Inflammatory macrophage treated with lipopolysaccharide for 1 hour (primary cell): ENCODE measurements around the gene ENHO.

Experiments used
- DNase-seq, 2 donors: peaks; one replicate each; pipeline ENCODE4 v3.0.0-alpha.2; 2020 to 2022

Gene ENHO

DNA sequence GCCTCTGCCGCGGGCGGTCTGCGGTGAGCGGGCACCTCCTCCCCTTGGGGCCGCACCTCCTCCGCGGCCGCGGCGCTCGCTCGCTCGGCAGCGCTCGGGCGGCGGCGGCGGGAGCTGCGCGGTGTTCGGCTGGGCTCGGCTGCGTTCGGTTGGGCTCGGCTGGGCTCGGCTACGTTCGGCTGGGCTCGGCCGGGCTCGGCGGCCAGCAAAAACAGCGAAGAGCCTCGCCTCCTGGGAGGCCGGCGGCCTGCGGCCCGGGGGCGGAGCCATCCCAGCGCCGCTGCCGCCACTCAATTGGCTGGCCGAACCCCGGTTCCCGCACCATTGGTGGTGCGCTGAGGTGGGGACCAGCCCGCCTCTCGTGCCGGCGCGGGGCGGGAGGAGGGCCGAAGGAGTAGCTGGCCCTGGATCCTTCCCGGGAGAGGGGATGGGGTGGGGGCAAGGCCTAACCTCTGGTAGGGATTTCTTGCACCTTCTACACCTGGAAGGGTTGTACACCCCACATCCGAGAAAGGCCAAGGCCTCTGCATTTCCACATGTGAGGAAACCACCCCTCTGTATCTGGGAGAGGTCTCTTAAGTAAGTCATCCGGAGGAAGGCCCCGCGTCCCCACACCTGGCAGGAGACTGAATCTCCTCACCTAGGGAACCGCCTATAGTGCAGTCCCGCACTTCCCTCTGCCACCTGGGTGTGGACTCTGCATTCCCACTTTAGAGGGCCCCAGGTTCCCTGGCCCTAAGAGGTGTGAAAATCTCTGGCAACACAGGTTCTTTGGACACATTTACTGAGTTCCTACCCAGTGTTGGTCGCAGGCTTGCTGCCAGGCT, at the start of gene ENHO:
Gene ENHO, minus strand, starts transcription at position 20 of the 827 bp plus-strand sequence. CDS start 1,295 bp downstream, outside the sequence.
- peak; percentile 73 to 94 for DNase-seq

DNA sequence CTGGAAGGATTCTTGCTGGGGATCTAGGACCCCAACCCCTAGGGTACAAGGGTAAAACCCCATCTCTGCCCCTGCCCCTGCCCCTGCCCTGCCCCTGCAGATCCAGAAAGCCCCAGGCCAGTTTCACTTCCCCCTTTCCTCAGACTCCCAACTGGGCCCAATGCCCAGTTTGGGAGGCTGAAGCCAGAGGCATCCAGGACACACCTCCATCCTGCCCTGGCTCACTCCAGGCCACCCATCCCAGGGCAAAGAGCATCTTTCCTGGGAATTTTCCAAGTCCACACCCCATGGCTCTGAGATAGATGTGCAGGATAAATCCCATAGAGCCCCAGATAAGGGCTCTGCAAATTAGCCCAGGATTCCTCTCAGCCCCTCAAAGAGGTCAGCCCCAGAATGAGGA, 49.3 kb upstream of the ENHO start:
- DNase-seq, result peak; percentile 31 to 33

DNA sequence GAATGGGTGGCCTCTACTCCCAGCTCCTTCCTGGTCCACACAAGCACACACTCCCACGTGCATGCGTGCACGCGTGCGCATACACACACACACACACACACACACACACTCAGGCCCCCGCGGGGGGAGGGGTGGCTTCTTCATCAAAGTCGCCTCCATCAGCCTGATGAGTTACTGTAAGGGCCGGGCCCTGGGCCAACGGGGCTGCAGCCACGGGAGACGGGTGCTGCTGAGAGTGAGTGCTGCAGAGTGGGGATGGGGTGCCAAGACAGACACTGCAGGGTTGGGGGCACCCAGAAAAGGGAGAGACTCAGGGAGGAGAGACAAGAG, 48.7 kb upstream of the ENHO start:
- DNase-seq, result no peak

DNA sequence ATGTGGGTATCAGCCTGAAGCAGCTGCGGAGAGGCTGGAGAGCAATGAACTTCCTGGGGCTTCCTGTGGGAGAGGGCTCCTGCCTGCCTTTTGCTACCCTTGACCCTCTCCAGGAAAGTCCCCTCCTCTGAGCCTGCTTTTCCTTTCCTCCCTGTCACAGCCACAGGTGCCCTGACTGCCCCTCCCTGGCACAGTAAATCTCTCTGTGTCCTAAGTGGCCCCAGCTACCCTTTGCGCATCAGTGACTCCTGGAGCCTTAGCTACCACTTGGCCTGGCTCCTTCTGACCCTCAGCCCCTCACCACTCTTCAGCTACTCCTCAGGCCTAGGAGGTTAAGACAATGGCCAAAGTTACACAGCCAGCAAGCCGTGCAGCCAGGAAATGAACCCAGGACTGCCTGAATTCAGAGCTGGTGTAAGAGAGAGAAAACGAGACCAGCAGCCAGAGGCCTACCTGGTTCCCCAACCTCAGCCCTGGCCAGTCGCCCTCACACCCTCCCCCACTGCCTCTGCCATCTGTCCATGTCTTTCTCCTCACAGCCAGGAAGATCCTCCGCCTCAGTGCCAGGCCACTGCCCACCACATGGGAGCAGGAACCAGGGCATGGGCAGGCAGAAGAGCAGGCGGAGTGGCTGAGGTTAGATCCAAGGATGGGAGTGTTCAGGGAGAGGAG, 48.2 kb upstream of the ENHO start:
- DNase-seq, result no peak

DNA sequence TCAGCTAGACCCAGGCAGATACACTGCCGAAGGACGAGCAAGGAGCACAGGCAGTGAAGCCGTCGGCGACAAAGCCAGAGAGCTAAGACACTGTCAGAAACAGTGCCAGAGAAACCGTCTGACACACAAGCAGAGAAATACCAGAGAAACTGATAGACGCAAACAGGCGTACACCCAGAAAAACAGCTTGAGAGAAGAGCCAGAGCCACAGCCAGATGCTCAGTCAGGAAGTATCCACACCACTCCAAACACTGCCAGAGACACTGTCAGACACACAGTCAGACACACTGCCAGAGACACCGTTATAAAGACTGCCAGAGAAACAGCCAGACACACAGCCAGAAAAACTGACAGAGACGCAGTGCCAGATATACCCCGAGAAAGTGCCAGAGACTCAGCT, 47.6 kb upstream of the ENHO start:
- no peak for DNase-seq

DNA sequence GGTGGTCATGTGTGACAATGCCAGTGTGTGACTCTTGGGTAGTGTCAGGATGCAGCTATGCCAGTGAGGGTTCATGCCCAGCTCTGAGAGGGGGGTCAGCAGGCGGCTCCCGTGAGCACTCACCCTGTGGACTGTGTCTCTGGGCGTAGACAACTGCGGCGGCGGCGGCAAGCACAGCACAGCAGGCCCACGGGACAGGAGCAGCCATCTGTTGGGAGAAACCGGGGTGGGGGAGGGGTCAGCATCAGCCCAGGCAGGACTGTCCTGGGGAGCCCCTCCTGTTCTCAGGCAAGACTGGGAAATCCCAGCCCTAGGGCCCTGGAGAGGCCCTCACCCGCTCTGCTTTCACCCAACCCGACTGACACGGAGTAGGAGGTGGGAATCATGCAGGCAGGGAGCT, 46.0 kb upstream of the ENHO start:
- DNase-seq, result no peak

DNA sequence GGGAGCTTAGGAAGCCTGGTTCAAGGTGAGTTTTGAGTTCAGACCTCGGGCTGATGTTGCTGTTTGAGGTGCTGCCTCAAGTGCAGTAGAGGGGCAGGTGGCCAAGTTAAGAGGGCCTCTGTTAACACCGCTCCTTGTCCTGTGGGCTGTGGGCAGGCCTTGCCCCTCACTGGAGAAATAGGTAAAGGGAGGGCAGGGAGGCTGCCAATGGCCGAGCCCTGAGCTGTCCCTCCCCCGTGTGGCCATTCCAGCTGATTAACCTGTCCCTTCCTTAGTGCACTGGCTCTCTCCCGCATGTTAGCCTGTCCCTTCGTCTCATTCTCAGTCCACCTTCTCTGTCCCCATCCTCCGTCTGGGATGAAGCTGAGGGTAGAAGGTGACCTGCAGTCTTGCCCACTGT, 45.3 kb upstream of the ENHO start:
- no peak for DNase-seq

DNA sequence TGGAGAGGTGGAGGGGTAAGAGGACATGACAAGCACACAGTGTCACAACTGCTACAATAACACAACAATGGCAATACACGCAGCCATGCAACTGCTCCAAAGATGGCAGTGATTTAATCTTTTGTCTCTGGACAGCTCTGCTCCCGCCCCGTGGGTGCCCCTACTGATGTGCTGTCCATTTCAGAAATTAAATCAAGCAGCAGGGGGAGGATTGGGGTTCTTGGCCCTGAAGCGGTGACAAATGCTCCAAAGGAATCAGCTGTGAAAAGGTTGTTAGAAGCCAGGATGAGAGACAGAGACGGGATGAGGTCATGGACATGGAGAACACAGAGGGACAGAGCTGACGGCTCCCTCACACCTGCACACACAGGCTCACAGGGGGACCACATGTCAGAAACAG, 44.2 kb upstream of the ENHO start:
- DNase-seq, result no peak

DNA sequence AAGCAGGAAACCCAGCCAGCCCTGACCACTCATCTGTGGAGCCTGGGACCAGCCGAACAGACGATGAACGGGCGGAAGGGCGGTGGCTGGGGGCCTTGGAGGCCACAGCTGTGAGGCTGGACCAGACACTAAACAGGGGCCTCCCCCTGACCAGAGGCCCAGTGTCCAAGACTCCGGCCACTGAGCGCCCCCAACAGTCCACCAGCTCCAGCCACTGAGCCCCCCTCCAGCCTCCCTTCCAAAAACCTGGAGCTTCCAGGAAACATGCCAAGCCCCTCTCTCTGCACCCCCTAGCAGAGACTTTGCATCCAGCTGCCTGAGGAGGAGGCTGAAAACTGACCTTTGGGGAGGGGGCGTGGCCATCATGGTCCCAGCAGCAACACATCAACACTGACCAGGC, 43.5 kb upstream of the ENHO start:
- no peak for DNase-seq

DNA sequence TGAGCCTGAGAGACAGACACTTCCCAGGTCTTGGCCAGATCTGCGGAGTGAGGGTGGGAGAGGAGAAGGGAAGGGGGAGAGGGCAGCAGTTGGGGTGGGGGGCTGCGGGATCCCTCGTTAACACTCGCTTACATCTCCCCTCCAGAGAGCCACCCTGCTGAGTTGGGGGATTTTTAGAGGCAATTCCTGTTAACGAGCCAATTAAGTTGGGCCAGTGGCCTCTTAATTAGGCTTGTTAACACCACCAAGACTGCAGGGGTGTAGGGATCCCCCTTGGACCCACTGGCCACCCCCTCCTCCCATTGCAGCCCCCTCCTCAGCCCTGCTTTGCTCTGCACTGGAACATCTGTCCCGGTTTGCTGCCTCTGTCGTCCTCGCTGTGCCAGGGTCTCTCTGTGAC, 43.1 kb upstream of the ENHO start:
- no peak for DNase-seq

DNA sequence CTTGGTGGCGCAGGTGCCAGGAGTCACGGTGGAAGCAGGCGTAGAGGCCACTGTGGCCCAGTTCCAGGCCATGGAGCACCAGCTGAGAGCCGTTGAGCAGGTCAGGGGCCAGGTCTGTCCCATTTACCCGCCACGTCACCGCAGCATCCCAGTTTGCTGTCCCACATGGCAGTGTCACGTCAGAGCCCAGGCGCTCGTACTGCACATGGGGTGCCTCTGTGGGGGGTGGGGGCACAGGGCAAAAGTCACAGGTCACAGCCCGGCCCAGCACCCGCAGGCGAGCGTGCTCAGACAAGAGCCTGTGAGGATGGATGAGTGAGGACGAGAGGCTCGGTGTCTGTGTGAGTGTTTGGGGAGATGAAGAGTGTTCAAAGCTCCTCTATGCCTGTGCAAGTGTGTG, 41.8 kb upstream of the ENHO start:
- no peak for DNase-seq

DNA sequence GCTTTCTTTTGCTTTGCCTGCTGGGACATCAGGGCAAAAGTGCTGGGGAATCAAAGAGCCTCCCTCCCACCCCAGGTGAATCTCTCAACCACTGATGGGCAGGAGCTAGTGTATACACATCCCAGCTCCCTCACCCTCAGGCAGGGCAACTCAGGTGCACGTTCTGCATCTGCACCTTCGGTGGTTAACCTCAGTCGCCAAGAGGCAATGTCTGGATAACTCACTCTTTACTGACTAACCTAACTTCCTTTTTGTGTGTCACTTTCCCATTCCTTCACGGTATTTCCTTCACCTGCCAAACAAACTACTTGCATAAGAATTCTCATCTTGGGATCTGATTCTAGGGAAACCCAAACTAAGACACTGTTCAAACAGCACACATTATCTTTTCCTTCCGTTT, 40.5 kb upstream of the ENHO start:
- DNase-seq, result no peak

DNA sequence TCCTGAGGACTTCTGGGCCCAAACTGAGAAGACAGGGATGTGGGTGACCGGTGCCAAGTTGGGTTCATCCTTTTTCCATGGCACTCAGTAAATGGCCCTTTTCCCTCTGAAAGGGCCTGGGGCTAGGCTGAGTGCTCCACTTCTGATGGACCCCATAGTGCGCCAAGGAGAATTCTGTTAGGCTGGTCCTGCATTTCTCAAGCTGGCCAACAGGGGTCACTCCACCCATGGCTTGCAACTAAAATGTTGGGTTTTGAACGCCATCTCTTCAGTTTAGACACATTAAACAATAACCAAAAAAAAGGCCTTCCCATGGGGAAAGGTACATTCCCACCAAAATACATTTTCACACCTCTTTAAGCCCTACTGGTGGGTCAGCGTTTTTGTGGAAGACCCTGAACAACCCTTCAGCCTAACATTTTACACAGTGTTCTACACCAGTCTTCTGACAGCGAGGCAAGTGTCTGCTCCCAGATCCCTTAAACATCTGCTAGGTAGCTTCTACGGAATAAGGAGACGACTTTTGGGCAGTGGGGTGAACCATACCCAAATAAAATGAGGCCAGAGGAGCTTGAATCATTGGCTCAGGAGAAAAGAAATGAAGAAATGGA, 39.5 kb upstream of the ENHO start:
- peak in 1 of 2 donors; percentile 61 for DNase-seq

DNA sequence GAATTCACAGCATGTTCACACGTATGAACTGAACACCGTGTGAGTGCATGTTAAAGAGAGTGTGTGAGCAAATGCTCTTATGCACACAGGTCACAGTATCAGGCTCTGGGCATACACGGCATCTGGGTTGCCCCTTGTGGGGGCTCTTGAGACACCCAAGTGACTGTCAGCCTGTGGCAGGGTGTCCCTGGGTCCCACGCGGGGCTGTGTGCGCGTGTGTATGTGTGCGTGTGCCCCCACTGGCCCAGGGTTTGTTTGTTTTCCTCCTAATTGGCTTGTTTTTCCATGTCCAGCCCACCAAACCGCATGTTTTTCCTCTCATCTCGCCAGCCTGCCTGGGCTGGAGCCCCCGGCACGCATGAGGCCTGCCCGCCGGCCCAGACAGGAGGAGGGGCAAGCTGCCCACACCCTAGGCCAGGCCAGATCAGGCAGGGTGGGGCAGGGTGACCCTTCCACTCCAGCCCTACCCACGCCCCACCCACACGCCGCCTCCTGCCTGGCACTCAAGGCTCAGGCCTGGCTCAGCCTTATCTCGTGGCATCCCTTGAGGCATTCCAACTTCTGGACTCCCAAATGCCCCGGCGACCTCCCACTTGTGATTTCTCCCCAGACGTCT, 37.9 kb upstream of the ENHO start:
- no peak for DNase-seq

DNA sequence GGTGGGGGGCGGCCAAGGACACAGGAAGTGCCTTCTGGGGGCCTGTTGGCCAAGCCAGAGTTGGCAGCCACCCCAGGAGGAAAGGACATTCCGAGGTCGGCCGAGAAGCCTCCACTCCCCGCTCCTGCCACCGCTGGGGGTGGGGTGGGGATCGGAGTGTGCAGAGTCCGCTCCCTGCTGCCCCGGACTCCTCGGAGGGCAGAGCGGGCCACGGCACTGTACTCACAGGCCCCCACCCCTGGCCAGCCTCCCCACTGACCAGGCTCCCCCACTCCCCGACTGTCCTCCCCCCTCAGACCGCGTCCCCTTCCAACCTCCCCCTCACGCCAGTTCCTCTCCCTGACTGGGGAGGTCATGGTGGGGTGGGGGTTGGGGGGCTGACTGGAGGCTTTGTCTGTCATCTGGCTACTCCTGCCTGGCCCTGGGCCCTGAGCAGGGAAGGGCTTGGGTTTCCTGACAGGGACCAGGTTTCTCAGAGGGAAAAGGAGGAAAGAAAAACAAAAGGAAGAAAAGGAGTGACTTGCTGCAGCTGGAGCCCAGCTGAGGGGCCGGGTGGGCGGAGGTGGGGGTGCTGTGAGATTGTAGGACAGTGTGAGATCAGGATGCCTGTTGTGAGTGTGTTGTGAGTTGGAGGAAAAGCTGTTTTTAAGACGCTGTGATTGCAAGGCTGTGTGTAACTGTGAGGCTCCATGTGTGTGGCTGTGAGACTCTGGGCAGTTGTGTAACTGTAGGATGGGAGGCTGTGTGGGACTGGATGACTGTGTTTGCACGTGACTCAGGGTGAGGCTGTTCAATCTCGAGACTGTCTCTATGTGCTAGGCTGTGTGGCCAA, 37.0 kb upstream of the ENHO start:
- DNase-seq, result peak; percentile 63 to 81

DNA sequence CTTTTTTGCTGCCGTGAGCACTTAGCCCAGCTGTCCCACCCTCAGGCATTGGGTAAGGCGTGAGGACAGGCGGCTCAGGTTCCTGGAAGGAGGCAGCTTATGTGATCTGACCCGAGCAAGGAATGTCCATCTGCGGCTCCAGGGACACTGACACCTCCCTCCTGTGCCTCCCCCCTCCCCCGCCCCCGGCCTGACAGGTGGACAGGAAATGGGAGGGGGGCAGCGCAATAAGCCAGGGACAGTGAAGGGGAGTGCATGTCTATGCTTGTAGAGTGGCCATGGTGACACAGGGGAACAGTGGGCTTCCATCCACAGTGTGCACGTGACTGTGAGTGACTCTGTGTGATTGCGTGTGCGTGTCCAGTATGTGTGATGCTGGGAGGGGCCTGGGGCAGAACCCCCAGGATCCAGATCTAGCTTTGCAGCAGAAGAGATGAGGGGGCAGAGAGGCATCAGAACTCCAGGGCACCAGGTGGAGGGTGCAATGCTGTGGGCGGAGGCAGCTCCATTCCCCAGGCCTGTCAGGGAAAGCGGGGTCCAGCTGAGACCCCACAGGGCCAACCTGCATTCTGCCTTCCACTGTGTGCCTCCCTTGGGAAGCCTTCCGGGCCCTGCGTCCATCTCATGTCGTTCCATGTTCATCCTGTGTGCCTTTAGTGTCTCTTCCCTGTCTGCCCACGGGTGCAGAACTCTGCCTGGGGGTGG, 36.3 kb upstream of the ENHO start:
- no peak for DNase-seq

DNA sequence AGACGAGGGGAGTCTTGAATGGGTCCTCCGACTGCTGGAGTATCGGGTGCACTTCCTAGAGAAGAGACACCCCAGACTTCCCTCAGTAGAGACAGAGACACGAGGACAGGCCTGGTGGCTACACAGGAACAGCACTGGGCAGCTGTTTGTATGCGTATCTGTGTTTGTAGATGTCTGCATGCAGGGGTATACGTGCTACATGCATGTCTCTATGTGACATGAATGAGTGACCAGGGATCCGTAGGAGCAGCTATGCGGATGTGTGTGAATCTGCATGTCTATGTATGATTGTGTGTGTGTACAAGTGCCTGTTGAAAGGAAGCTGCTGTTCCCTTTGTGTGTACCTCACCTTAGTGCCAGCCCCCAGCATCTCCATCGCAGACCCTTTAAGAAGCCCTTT, 35.6 kb upstream of the ENHO start:
- no peak for DNase-seq

DNA sequence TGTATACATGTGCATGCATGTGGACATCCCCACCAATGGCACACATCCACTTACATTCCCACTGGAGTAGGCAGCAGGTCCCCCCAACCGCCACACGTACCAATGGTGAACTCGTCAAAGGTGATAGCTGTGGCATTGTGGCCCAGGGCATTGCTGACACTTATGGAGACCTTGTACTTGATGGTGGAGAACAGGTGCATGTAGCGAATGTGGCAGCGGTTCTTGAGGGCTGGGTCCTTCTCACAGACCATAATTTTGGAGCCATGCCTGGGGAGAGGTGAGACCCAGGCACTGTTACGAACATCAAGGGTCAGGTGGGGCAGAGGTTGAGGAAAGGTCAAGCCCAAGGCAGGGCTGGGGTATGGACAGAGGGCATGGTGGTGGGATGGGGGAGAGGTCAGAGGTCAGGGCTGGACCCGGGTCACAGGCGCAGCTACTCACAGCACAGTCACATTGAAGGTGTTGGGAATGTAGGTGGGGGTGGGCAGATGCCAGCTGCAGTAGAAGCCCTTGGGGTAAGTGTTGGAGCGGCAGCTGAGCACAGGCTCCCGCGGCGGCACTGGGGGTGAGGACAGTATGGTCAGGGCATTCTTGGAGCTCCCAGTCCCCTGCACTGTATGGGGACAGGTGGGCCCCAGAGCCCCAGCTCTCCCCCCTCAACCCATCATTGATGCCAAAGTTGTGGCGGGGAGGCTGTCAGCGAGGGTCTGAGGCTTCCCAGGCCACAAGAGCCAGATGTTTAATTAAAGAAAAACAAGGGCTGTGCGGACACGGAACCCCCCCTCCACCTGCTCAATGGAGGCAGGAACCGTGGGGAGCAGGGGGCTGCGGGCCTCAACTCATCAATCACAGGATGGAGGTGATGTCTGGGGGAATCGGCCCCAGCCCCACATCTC, 34.9 kb upstream of the ENHO start:
- no peak for DNase-seq

DNA sequence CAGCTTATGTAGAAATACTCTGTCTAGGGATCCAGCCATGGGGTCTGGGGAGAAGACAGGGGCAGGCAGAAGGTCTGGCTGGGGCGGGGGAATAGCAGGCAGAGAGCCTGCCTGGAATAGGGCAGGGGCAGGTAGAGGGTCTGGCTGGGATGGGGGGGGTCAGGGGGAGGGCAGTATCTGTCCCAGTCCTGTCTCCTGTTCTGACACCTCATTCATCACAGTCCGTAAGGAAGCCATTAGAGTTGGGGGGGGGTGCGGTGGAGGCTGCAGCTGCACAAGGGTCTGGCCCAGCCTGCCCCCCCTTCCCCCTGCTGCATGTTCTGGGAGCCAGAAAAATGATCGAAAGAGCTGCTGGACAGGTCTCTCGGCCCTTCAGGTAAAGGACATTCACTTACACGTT, 34.2 kb upstream of the ENHO start:
- DNase-seq, result no peak

DNA sequence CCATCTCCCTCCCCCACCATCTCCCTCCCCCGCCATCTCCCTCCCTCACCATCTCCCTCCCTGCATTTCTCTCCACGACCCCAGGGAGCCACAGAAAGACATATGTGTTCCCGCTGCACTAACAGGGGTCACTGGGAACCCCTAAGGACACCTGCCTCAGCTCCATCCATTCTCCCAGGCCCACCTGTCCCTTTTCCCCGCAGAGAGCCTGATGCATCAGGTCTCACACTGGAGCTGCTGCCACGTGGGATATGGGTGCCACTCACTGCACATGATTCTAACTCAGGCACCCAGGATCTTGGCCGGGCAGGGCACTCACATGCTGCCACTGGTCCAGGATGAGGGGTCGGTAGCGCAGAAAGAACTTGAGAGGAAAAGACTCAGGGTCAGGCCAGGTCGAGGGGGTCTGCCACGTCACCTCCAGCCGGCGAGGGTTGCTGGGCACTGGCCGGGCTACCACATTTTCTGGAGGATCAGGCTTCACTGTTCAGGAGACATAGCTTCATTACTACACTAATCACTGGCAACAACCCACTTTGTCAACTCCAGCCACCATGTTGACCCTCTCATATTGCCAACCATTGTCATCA, 33.2 kb upstream of the ENHO start:
- no peak for DNase-seq

DNA sequence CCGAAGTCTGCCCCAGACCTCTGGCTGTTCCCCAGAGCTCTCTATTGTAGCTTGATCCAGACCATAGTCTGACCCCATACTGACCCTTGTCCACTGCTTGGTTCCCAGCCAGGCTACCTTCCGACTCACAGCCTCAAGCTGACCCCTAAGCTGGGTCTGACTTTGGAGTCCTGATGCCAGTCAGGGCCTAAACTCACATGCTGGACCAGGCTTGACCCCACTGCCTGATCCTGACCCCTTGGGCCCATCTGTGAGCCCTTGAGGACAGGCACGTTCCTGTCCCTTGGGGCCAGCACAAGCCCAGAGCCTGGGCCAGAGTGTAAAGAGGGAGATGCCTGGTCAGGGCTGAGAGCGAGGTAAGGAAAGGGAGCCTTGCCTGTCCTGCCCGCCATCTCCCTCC, 32.7 kb upstream of the ENHO start:
- no peak for DNase-seq
